Hypothalamus (tissue), 51 donors: ENCODE measurements around the gene HMGA1.

ENCODE experiments used
- DNase-seq, 51 donors: peaks; one replicate each; lab custom pipeline; 2025; lab: John Stamatoyannopoulos, UW

The HMGA1 gene

DNA sequence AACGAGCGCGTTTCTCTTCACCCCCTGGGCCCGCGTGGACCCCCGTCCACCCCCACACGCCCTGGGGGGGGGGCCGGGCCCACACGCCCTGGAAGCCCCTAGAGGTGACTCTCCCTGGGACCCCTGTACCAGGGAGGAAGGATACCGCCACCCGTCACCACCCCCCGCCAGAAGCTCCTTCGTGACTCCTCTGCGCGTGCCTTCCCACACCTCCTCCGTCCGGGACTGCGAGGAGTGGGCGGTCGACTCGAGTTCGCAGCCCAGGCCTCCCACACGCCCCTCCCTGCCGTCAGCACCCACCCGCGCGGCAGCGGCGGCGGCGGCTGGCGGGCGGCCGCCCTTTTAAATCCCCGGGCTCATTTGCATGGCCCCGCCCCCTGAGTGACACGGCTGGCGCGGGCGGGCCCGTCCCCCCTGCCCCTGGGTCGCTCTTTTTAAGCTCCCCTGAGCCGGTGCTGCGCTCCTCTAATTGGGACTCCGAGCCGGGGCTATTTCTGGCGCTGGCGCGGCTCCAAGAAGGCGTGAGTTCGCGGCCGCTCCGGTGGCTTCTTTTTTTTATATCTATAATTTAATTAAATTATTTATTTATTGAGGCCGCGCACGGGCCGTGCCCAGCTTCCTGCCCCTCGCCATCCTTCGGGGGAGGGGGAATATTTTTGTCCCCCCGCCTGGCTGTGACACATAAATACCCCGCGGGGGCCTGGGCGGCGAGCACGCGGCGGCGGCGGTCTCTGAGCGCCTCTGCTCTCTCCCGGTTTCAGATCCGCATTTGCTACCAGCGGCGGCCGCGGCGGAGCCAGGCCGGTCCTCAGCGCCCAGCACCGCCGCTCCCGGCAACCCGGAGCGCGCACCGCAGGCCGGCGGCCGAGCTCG, at the start of gene HMGA1:
HMGA1 (plus strand) TSS at position 431 of the 873 bp plus-strand sequence. CDS start 3,908 bp downstream, outside the sequence.
- peak in 48 of 51 donors; percentile 40 to 89 (median 74) for DNase-seq

- DNase-seq, result peak in 13 of 51 donors; percentile 2 to 30 (median 7)
Measured at GRCh38 chr6:34189806-34190503, 46.7 kb upstream of the HMGA1 start.

GRCh38 chr6:34190504-34191122, 46.1 kb upstream of the HMGA1 start:
- no peak for DNase-seq

DNA sequence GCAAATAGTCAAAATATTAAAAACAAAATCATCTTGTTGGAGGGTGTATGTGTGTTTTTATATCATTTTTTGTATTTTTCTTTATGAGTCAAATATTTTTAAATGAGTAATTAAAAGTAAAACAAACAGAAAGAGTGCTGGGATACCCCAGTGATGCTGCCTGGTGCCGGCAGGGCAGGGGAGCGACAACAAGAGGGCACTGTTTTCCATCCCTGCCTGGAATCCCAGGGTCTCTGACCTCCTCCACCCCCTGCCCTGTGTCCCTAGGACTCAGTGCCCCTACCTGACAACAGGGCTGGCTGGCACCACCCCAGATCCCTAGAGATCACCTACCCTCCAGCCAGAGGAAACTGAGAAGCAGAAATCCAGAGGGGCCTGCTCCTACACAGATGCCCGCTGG, 41.9 kb upstream of the HMGA1 start:
- no peak for DNase-seq

- no peak for DNase-seq
Measured at GRCh38 chr6:34195726-34196115, 41.0 kb upstream of the HMGA1 start.

DNA sequence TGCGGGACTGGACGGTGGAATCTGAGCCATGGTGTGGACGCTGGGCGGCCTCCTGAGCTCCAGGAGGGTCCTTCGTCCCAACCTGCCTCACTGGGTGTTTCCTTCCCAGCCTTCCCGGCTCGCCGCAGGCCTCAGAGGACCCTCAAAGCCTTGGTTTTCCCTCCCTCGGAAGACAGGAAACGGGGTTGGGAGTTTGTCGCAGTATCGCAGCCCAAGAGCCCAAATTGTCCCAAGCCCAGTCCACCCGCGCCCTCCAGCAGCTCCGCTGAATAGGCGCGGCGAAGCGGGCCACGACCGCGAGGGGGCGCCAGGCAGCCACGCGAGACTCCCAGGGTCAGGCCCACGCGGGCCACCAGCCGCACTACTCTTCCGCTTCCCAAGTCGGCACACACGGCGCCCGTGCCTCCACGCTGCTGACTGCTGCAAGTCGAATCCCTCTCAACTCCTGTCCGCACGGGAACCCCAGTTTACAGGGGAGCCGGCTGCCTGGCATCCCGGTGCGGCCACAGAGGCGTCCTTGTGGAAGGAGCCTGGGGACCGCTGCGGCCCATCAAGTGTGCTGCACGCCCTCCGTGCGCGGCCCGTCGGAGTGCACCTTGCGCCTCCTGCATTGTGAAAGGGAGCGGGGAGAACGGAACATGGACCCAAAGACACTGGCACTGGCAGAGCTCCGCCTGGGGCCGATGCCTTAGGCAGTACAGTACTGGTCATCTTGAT, 40.4 kb upstream of the HMGA1 start:
- DNase-seq, result peak; percentile 18 to 90 (median 70)

DNA sequence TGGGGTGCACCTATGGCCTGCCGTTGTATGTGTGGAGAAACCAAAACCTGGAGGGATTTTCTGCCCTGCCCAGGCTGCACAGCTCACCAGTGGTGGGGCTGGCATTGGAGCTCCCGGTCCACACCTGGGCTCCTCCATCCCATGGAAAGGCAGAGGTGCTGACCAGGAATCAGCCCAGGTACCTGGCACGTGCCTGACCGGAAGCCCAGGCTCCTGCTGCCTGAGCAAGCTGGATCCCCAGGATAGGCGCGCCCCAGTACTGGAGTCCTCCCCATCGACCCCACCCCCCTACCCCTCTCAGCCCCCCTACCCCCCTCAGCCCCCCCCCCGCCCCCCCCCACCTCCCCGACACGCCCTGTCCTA, 39.9 kb upstream of the HMGA1 start:
- peak in 2 of 51 donors; percentile 10 to 16 for DNase-seq

GRCh38 chr6:34200340-34200971, 36.2 kb upstream of the HMGA1 start:
- no peak for DNase-seq

DNA sequence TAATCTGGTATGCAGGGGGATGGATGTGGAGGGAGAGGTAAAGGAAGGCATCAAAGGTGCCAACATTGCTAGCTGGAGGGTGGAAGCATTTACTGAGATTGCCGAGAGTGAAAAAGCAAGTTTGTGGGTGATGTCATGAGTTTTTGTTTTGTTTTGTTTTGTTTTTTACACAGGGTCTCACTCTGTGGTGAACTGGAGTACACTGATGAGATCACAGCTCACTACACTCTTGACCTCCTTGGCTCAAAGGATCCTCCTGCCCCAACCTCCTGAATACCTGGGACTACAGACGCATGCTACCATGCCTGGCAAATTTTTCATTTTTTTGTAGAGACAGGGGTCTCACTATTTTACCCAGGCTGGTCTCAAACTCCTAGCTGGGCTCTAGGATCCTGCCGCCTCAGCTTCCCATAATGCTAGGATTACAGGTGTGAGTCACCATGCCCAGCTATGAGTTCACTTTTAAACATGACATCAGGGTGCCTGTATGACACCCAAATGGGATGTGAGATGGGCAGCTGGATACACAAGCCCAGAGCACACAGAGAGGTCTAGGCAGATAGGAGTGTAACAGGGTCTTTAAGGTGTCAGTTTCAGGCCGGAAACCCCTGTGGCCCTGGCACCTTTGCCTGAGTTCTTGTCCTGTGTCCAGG, 35.1 kb upstream of the HMGA1 start:
- no peak for DNase-seq

GRCh38 chr6:34202329-34203201, 34.1 kb upstream of the HMGA1 start:
- no peak for DNase-seq

GRCh38 chr6:34204693-34205092, 32.0 kb upstream of the HMGA1 start:
- DNase-seq, result no peak

DNA sequence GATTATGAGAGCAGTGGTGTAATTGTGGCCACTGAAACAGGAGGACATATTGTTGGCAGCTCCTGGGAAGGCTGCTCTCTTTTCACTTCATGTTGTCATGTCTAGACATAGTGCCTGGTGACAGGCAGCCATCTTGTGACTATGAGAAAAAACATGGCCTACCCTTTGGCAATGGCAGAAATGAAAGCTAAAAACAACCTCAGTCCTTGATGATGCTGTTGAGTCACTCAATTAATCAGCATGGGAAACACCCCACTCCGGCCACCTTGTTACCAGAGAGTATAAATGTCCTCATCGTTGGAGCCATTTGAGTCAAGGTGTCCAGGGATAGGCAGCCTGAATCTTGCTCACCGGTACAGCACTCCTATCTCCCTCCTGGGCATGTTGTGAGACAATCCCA, 31.2 kb upstream of the HMGA1 start:
- no peak for DNase-seq

GRCh38 chr6:34205916-34206315, 30.8 kb upstream of the HMGA1 start:
- DNase-seq, result no peak

DNA sequence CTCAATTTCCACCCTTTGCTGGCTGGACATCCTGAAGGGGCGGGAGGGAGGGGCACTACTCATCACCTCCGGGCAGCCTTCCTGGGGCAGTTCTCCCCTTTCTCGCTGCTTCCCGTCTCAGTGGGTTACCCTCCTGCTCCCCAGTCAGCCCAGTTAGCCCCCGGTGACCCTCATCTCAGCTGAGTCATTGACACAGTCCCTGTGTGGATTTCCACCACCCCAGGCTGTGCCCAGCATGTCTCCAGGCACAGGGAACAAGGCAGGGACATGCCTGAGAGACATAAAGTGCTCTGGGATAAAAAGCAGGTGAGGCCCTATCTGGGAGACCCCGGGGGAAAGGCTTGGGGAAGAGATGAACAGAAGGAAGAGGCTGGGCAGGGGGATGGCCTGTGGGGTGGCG, 29.9 kb upstream of the HMGA1 start:
- no peak for DNase-seq

DNA sequence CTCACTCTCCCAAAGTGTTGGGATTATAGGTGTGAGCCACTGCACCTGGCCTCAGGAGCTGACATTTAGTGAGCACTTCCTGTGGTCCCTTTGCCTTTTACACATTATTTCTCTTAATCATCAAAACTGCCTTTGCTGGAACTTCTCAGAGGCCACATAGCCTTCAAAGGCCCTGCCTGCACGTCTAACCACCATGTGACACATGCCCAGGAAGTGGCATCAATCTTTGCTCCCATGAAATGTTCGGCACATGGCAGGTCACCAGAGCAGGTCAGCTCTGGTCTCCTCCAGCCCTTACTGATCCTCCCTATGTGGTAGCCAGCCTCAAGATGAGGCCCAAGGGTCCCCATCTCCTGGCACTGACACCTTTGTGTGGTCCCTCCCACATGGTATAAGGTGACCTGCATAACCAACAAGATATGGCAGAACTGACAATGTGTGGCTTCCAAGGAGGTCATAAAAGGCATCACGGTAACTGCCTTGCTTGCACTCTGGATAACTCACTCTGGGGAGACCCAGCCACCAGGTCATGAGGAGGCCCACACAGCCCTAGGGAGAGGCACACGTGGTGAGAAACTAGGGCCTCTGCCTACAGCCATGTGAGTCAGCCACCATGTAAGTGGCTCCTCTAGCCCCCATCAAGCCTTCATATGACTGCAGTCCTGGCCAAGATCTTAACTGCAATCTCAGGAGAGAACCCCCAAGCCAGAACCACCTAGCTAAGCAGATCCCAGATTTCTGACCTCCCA, 28.8 kb upstream of the HMGA1 start:
- DNase-seq, result no peak

DNA sequence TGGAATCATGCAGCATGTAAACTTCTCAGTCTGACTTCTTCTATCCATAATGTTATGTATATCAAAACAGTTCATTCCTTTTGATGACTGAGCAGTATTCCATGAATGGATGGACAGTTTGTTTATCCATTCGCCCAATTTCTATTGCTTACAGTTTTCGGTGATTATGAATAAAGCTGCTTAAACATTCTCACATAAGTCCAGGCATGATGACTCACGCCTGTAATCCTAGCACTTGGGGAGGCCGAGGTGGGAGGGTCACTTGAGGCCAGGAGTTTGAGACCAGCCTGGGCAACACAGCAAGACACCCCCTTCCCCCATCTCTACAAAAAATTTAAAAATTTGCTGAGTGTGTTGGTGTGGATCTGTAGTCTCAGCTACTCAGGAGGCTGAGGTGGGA, 22.9 kb upstream of the HMGA1 start:
- no peak for DNase-seq

DNA sequence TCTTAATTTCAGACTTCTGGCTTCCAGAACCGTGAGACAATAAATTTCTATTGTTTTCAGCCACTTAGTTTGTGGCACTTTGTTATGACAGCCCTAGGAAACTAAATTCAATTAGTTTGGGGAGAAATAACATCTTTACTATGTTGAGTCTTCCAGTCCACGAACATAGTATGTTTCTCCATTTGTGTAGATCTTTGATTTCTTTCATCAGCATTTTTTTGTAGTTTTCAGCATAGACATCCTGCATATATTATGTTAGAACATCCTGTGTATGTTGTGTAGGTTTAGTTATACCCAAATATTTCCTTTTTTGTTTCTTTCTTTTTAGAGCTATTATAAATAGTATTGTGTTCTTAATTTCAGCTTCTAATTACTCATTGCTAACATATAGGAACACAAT, 18.0 kb upstream of the HMGA1 start:
- no peak for DNase-seq

DNA sequence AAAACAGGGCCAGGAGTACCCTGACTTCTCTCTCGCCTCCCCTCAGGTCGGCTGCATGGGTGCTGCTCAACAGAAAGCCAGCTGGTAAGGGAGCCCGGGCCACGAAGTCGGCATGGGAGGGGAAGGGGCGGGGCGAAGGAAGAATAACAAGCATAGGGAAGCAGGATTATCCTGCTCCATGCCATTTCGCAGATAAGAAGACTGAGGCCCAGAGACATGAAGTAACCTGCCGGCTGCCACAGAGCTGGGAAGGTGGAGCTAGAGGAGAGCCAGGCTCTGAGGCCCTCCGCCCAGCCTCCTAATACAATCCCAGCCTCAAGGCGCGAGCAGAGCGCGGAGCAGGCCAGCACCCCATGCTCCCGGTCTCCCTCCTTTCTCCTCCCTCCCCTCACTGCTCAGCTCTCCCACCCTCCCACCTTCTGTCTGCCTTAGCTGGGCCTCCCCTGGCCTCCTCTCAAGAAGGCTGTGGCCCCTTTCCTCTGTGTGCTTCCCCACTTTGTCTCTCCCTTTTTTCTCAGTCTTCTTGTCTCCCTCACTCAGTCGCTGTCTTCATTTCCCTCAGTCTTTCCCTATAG, 13.2 kb upstream of the HMGA1 start:
- peak in 2 of 51 donors; percentile 38 to 45 for DNase-seq
